ENCODE data around the gene POLR1E.
A peak's percentile ranks its signal among the peaks of the same experiment; 100 is the strongest.
"Not testable (repeated sequence)": the region's sequence is repeated elsewhere in the genome, so short reads cannot be mapped to it uniquely, and the experiment has no call there.

POLR1E gene

GRCh38 chr9:37503736-37504135 lies 18.0 kb downstream of the POLR1E start:
- DNase-seq (ENCODE audit: low read depth in 2 of 2) = peak; percentile 20 to 43

- DNase-seq (ENCODE audit: low read depth in 2 of 2) = no peak
These were observed 18.9 kb downstream of the POLR1E start for GRCh38 chr9:37504605-37505004.

- no peak for DNase-seq (ENCODE audit: low read depth in 2 of 2)
These were observed 21.9 kb downstream of the POLR1E start for GRCh38 chr9:37507566-37508134.

- DNase-seq (ENCODE audit: low read depth in 2 of 2) = no peak
These were observed 22.5 kb downstream of the POLR1E start for GRCh38 chr9:37508135-37508833.

- DNase-seq (ENCODE audit: low read depth in 2 of 2) = no peak
These were observed 23.1 kb downstream of the POLR1E start for GRCh38 chr9:37508834-37509206.

- DNase-seq (ENCODE audit: low read depth in 2 of 2) = no peak
These were observed 23.8 kb downstream of the POLR1E start for GRCh38 chr9:37509536-37509935.

GRCh38 chr9:37510053-37510452 lies 24.3 kb downstream of the POLR1E start:
- not testable (repeated sequence) for DNase-seq (ENCODE audit: low read depth in 2 of 2)

GRCh38 chr9:37511016-37512010 lies 25.6 kb downstream of the POLR1E start:
- DNase-seq (ENCODE audit: low read depth in 2 of 2) = no peak

- peak in 1 of 2 donors; percentile 34 for DNase-seq (ENCODE audit: low read depth in 2 of 2)
These were observed 26.7 kb downstream of the POLR1E start for GRCh38 chr9:37512437-37512836.

- DNase-seq (ENCODE audit: low read depth in 2 of 2) = not testable (repeated sequence)
These were observed 28.7 kb downstream of the POLR1E start for GRCh38 chr9:37514415-37514814.

GRCh38 chr9:37514999-37515398 lies 29.3 kb downstream of the POLR1E start:
- no peak for DNase-seq (ENCODE audit: low read depth in 2 of 2)

GRCh38 chr9:37515620-37516258 lies 30.0 kb downstream of the POLR1E start:
- no peak for DNase-seq (ENCODE audit: low read depth in 2 of 2)

- no peak for DNase-seq (ENCODE audit: low read depth in 2 of 2)
These were observed 32.2 kb downstream of the POLR1E start for GRCh38 chr9:37517923-37518322.

GRCh38 chr9:37520641-37521040 lies 34.9 kb downstream of the POLR1E start:
- no peak for DNase-seq (ENCODE audit: low read depth in 2 of 2)

GRCh38 chr9:37521111-37521510 lies 35.4 kb downstream of the POLR1E start:
- no peak for DNase-seq (ENCODE audit: low read depth in 2 of 2)

GRCh38 chr9:37522971-37523370 lies 37.2 kb downstream of the POLR1E start:
- DNase-seq (ENCODE audit: low read depth in 2 of 2) = no peak

- no peak for DNase-seq (ENCODE audit: low read depth in 2 of 2)
These were observed 38.2 kb downstream of the POLR1E start for GRCh38 chr9:37523916-37524315.

GRCh38 chr9:37528652-37529471 lies 43.1 kb downstream of the POLR1E start:
- DNase-seq (ENCODE audit: low read depth in 2 of 2) = peak; percentile 61 to 67

GRCh38 chr9:37531699-37532098 lies 46.0 kb downstream of the POLR1E start:
- DNase-seq (ENCODE audit: low read depth in 2 of 2) = no peak

- DNase-seq (ENCODE audit: low read depth in 2 of 2) = no peak
These were observed 48.7 kb downstream of the POLR1E start for GRCh38 chr9:37534412-37534811.

- DNase-seq (ENCODE audit: low read depth in 2 of 2) = no peak
These were observed 49.2 kb downstream of the POLR1E start for GRCh38 chr9:37534901-37535300.

Measured in stimulated activated CD8-positive, alpha-beta memory T cell treated with anti-CD3 and anti-CD28 coated beads, Interleukin-7, amount 100 ng/mL, for 4 hours (primary cell).